HG03108 (cell line): ENCODE measurements around the gene KLF16.

ENCODE experiments used
- ATAC-seq: cut with Tn5 transposase; IDR thresholded peaks from one replicate; pipeline ENCODE4 v1.9.1; 2021; ENCODE audit warnings: moderate library complexity; ENCODE audit not compliant: unreplicated experiment

KLF16 gene

GRCh38 chr19:1856698-1857603 is 6.4 kb downstream of the KLF16 start:
- ATAC-seq: no peak

GRCh38 chr19:1856345-1856697 is 7.1 kb downstream of the KLF16 start:
- ATAC-seq: no peak

- no peak for ATAC-seq
These were observed 7.5 kb downstream of the KLF16 start for GRCh38 chr19:1855828-1856255.

- ATAC-seq: peak; percentile 59
These were observed 8.1 kb downstream of the KLF16 start for GRCh38 chr19:1855040-1855827.

- ATAC-seq: no peak
These were observed 8.8 kb downstream of the KLF16 start for GRCh38 chr19:1854542-1855039.

- ATAC-seq: no peak
These were observed 9.3 kb downstream of the KLF16 start for GRCh38 chr19:1854039-1854541.

- ATAC-seq: no peak
These were observed 9.9 kb downstream of the KLF16 start for GRCh38 chr19:1853295-1854038.

- no peak for ATAC-seq
These were observed 10.7 kb downstream of the KLF16 start for GRCh38 chr19:1852581-1853128.

GRCh38 chr19:1851654-1852580 is 11.5 kb downstream of the KLF16 start:
- no peak for ATAC-seq

- ATAC-seq: no peak
These were observed 12.3 kb downstream of the KLF16 start for GRCh38 chr19:1850809-1851653.

- ATAC-seq: no peak
These were observed 13.4 kb downstream of the KLF16 start for GRCh38 chr19:1849886-1850398.

- no peak for ATAC-seq
These were observed 14.3 kb downstream of the KLF16 start for GRCh38 chr19:1849132-1849474.

- ATAC-seq: peak; percentile 61
These were observed 14.8 kb downstream of the KLF16 start, which contains the start of gene REXO1 for GRCh38 chr19:1848399-1849131. Gene REXO1, minus strand, starts transcription at chr19:1848483. Its CDS starts 125 bp downstream, at chr19:1848358.

GRCh38 chr19:1847684-1848398 is 15.5 kb downstream of the KLF16 start:
- ATAC-seq: no peak

- no peak for ATAC-seq
These were observed 16.1 kb downstream of the KLF16 start for GRCh38 chr19:1847348-1847683.

GRCh38 chr19:1846517-1847204 is 16.7 kb downstream of the KLF16 start:
- ATAC-seq: no peak

- no peak for ATAC-seq
These were observed 17.7 kb downstream of the KLF16 start for GRCh38 chr19:1845642-1846041.
